ENCODE measurements around the gene FGF19.
"Not testable (repeated sequence)": the region's sequence is repeated elsewhere in the genome, so short reads cannot be mapped to it uniquely, and the experiment has no call there.

Gene FGF19

DNA sequence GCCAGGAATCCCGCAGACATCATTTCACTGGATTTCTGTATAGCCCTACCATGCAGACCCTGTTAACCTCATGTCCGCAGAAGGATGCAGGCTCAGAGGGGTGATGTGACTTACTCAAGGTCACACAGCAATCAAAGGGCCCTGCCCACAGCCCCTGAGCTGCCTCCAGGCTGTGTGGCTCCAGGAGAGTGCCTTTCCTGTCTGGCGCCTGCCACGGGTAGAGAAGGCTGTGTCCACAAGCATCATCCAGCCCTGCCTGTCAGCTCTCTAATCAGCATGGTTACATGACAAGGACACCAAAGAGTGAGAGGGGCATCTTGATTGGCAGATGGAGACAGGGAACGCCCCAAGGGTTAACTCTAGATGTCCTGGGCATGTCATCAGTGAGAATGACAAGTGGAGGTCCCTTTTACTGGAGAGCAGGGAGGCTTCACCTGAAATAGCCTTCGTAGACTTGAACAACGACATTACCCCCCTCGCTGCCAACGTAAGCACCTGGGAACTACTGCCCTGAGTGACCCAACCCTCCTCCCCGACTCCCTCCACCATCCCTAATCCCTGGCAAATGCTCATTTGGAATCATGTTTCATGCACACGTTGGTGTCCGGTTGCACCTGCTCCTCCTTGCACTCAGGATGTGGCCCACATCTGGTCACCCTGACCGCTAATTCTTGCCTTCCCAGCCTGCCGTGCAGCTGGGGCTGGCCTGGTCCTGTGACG lies 6.9 kb downstream of the FGF19 start:
- peaks cover 30% of the 10 kb centered on the region for H3K4me1 Mint-ChIP-seq
- peaks cover 9% of the 10 kb centered on the region for H3K9me3 Mint-ChIP-seq
- DNase-seq, result peak; percentile 41
- no peak overlapping the region for H3K27ac Mint-ChIP-seq
- H3K27me3 Mint-ChIP-seq (ENCODE audit: low read depth, poor library complexity), result peaks cover 34% of the 10 kb centered on the region
- peaks cover 9% of the 10 kb centered on the region for H3K36me3 Mint-ChIP-seq (ENCODE audit: low read depth)
- TF ChIP-seq, protein P1, sequence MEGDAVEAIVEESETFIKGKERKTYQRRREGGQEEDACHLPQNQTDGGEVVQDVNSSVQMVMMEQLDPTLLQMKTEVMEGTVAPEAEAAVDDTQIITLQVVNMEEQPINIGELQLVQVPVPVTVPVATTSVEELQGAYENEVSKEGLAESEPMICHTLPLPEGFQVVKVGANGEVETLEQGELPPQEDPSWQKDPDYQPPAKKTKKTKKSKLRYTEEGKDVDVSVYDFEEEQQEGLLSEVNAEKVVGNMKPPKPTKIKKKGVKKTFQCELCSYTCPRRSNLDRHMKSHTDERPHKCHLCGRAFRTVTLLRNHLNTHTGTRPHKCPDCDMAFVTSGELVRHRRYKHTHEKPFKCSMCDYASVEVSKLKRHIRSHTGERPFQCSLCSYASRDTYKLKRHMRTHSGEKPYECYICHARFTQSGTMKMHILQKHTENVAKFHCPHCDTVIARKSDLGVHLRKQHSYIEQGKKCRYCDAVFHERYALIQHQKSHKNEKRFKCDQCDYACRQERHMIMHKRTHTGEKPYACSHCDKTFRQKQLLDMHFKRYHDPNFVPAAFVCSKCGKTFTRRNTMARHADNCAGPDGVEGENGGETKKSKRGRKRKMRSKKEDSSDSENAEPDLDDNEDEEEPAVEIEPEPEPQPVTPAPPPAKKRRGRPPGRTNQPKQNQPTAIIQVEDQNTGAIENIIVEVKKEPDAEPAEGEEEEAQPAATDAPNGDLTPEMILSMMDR (IDR thresholded peaks at IDR 0.05), result no peak
- no peak overlapping the region for H3K4me3 Mint-ChIP-seq

GRCh38 chr11:69695995-69696394 lies 7.8 kb downstream of the FGF19 start:
- Mint-ChIP-seq H3K9me3 (peaks cover 18% of the 10 kb centered on the region), H3K27me3 (ENCODE audit: low read depth, poor library complexity) (peaks cover 33% of the 10 kb centered on the region), H3K4me1 (peaks cover 30% of the 10 kb centered on the region), H3K36me3 (ENCODE audit: low read depth) (peaks cover 12% of the 10 kb centered on the region)
- H3K27ac Mint-ChIP-seq, H3K4me3 Mint-ChIP-seq, DNase-seq: not testable (repeated sequence)

DNA sequence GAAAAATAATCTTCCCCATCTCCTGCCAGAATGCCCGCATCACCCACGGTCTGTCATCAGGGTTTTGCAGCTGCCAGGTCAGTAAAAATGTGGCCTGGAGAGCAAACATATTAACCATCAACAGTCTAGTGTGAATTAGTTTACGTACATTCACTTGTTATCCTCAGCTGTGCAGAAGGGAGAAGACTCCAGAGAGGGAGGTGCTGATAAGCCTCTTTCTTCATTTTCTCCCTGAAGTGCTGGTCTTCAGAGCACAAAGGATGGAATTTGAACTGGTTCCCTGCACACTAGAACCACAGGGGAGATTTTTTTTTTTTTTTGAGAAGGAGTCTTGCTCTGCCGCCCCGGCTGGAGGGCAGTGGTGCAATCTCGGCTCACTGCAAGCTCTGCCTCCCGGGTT lies 8.2 kb downstream of the FGF19 start:
- TF ChIP-seq, protein P1 (IDR thresholded peaks at IDR 0.05), result no peak
- Mint-ChIP-seq H3K9me3 (peaks cover 22% of the 10 kb centered on the region), H3K27ac (no peak overlapping the region), H3K4me3 (no peak overlapping the region), H3K27me3 (ENCODE audit: low read depth, poor library complexity) (peaks cover 33% of the 10 kb centered on the region), H3K36me3 (ENCODE audit: low read depth) (peaks cover 12% of the 10 kb centered on the region), H3K4me1 (peaks cover 28% of the 10 kb centered on the region)
- no peak for DNase-seq

DNA sequence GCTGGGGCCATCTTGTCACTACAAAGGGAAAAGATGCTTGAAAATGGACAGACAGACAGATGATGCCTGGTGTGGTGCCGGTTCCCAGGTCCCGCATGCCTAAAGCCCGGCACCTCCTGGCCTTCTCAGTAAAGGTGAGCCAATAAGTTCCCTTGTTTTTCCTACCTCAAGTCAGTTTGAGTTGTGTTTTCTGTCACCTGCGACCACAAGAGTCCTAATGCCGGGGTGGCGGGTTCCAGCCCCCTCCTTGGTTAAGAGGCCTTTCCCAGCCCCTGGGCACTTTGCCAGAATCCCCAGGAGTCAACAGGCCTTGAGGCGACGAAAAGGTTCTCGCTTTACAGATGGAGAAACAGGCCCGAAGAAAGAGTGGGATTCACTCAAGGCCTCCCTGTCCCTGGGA lies 9.0 kb downstream of the FGF19 start:
- Mint-ChIP-seq H3K36me3 (ENCODE audit: low read depth) (peaks cover 12% of the 10 kb centered on the region), H3K4me3 (no peak overlapping the region), H3K4me1 (peaks cover 25% of the 10 kb centered on the region), H3K27me3 (ENCODE audit: low read depth, poor library complexity) (peaks cover 36% of the 10 kb centered on the region), H3K27ac (no peak overlapping the region), H3K9me3 (peaks cover 27% of the 10 kb centered on the region)
- TF ChIP-seq, protein P1 (IDR thresholded peaks at IDR 0.05), result no peak
- no peak for DNase-seq

GRCh38 chr11:69692422-69692821 lies 11.4 kb downstream of the FGF19 start:
- Mint-ChIP-seq H3K4me1 (peaks cover 22% of the 10 kb centered on the region), H3K27me3 (ENCODE audit: low read depth, poor library complexity) (peaks cover 51% of the 10 kb centered on the region), H3K4me3 (no peak overlapping the region), H3K9me3 (peaks cover 31% of the 10 kb centered on the region), H3K36me3 (ENCODE audit: low read depth) (peaks cover 12% of the 10 kb centered on the region), H3K27ac (no peak overlapping the region)
- DNase-seq, result no peak
- TF ChIP-seq, protein P1 (IDR thresholded peaks at IDR 0.05), result no peak

GRCh38 chr11:69691463-69691862 lies 12.4 kb downstream of the FGF19 start:
- TF ChIP-seq, protein P1 (IDR thresholded peaks at IDR 0.05), result no peak
- Mint-ChIP-seq H3K4me1 (peaks cover 12% of the 10 kb centered on the region), H3K9me3 (peaks cover 31% of the 10 kb centered on the region), H3K36me3 (ENCODE audit: low read depth) (peaks cover 12% of the 10 kb centered on the region), H3K27ac (no peak overlapping the region), H3K4me3 (no peak overlapping the region), H3K27me3 (ENCODE audit: low read depth, poor library complexity) (peaks cover 49% of the 10 kb centered on the region)
- DNase-seq, result no peak

All from nephron progenitor cell (in vitro differentiated cells).